ENCODE measurements around the gene SETD5. TPM values are rescaled to one million over a fixed set of nuclear protein-coding genes. Genes with fewer than 3 reads are reported as not detected.

Gene SETD5
- total and polyA plus RNA-seq, 2 experiments from 2014 or later, result 143 to 172 TPM

DNA sequence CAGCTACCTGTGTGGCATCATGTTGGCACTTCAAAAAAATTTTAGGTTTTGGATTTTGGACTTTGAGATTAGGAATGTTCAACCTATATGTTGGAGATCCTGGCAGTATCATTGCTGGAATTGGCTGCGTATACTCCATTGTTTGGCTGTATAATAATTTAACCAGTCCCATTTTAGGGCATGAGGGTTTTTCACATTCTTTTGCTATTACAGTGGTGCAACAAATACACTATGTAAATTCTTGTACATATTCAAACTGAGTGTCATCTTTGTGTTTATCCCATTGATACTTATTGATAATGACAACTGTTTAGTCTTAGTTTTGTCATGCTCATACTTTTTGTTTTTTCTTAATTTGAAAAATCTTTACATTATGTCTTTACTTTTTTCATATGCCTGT lies 27.9 kb upstream of the SETD5 start:
- Mint-ChIP-seq H3K27ac (no peak overlapping the region), H3K4me3 (no peak overlapping the region), H3K4me1 (no peaks in the 10 kb centered on the region), H3K9me3 (no peaks in the 10 kb centered on the region), H3K36me3 (ENCODE audit: low read depth) (peaks cover 91% of the 10 kb centered on the region), H3K27me3 (ENCODE audit: insufficient read depth, low read depth, poor library complexity) (peaks cover 5% of the 10 kb centered on the region)
- DNase-seq (ENCODE audit: low spot score), result no peak
- Histone ChIP-seq H3K4me2 (no peak overlapping the region), H3K36me3 (ENCODE audit: insufficient read depth) (peaks cover 71% of the 10 kb centered on the region), H3K4me3 (no peak overlapping the region), H3K79me2 (replicated peaks; ENCODE audit: insufficient read depth) (peaks cover 7% of the 10 kb centered on the region; the same call in 1 of the 2 replicates), H3K27me3 (ENCODE audit: insufficient read depth) (no peaks in the 10 kb centered on the region), H2AFZ (no peak overlapping the region), H3K27ac (ENCODE audit: low read depth) (no peak overlapping the region), H3K4me1 (ENCODE audit: insufficient read depth) (no peaks in the 10 kb centered on the region), H3K9me2 (ENCODE audit: insufficient read depth) (no peaks in the 10 kb centered on the region), H4K20me1 (replicated peaks; ENCODE audit: insufficient read depth) (peaks cover 9% of the 10 kb centered on the region), H3F3A (replicated peaks; ENCODE audit: low read depth) (0 out of 2 replicates have a peak, but pooled peaks cover 3% of the 10 kb centered on the region)
- TF ChIP-seq EZH2 (IDR thresholded peaks at IDR 0.05; ENCODE audit: low read depth, unreplicated experiment) (no peak), REST (IDR thresholded peaks at IDR 0.05; ENCODE audit: unreplicated experiment) (no peak), ETS1 (IDR thresholded peaks at IDR 0.05) (no peak), POLR2AphosphoS5 (IDR thresholded peaks at IDR 0.05; ENCODE audit: low read depth) (no peak), ZNF331 (CRISPR knock-in tag; IDR thresholded peaks at IDR 0.05; ENCODE audit: low read depth) (no peak)
- TF ChIP-seq, protein P1, sequence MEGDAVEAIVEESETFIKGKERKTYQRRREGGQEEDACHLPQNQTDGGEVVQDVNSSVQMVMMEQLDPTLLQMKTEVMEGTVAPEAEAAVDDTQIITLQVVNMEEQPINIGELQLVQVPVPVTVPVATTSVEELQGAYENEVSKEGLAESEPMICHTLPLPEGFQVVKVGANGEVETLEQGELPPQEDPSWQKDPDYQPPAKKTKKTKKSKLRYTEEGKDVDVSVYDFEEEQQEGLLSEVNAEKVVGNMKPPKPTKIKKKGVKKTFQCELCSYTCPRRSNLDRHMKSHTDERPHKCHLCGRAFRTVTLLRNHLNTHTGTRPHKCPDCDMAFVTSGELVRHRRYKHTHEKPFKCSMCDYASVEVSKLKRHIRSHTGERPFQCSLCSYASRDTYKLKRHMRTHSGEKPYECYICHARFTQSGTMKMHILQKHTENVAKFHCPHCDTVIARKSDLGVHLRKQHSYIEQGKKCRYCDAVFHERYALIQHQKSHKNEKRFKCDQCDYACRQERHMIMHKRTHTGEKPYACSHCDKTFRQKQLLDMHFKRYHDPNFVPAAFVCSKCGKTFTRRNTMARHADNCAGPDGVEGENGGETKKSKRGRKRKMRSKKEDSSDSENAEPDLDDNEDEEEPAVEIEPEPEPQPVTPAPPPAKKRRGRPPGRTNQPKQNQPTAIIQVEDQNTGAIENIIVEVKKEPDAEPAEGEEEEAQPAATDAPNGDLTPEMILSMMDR (conservative IDR thresholded peaks at IDR 0.05; ENCODE audit: low read depth in 2 of 2), result no peak
- no peak for ATAC-seq

DNA sequence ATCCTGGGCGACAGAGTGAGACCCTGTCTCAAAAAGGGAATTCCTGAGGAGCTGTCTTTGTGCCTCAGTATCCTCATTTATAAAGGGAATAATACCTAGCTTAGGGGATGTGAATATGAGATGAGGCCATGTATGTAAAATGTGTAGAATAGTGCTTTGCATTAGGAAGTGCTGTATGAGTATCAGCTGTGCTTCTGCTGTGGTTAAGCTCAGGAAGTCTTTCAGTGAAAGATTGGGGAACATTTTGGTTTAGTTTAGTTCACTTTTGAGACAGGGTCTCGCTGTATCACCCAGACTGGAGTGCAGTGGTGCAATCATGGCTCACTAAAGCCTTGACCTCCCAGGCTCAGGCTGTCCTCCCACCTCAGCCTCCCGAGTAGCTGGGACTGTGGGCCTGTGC lies 23.9 kb upstream of the SETD5 start:
- no peak overlapping the region for H3K27ac ChIP-seq (ENCODE audit: low read depth)
- no peaks in the 10 kb centered on the region for H3K4me1 ChIP-seq (ENCODE audit: insufficient read depth)
- ATAC-seq (no peak), DNase-seq (ENCODE audit: low spot score) (no peak)
- peaks cover 61% of the 10 kb centered on the region for H3K36me3 ChIP-seq (ENCODE audit: insufficient read depth)
- no peaks in the 10 kb centered on the region for H3K27me3 ChIP-seq (ENCODE audit: insufficient read depth)
- Mint-ChIP-seq H3K27ac (no peak overlapping the region), H3K27me3 (ENCODE audit: insufficient read depth, low read depth, poor library complexity) (peaks cover 5% of the 10 kb centered on the region), H3K36me3 (ENCODE audit: low read depth) (peaks cover 79% of the 10 kb centered on the region), H3K4me1 (no peaks in the 10 kb centered on the region), H3K4me3 (no peak overlapping the region), H3K9me3 (no peaks in the 10 kb centered on the region)
- H3K9me2 ChIP-seq (ENCODE audit: insufficient read depth), result no peaks in the 10 kb centered on the region
- H3K4me3 ChIP-seq, result no peak overlapping the region
- H3K79me2 ChIP-seq (replicated peaks; ENCODE audit: insufficient read depth), result peaks cover 9% of the 10 kb centered on the region; the same call in 1 of the 2 replicates
- no peak overlapping the region for H3K4me2 ChIP-seq
- H2AFZ ChIP-seq, result no peak overlapping the region
- 0 out of 2 replicates have a peak, but pooled peaks cover 3% of the 10 kb centered on the region for H3F3A ChIP-seq (replicated peaks; ENCODE audit: low read depth)
- peaks cover 12% of the 10 kb centered on the region for H4K20me1 ChIP-seq (replicated peaks; ENCODE audit: insufficient read depth)
- TF ChIP-seq ZNF114 (CRISPR knock-in tag; IDR thresholded peaks at IDR 0.05) (no peak), JUNB (IDR thresholded peaks at IDR 0.05; ENCODE audit: unreplicated experiment) (no peak), EZH2 (IDR thresholded peaks at IDR 0.05; ENCODE audit: low read depth, unreplicated experiment) (no peak), EZH2phosphoT487 (IDR thresholded peaks at IDR 0.05; ENCODE audit: unreplicated experiment) (no peak), REST (IDR thresholded peaks at IDR 0.05; ENCODE audit: unreplicated experiment) (no peak)
- TF ChIP-seq, protein P1 (conservative IDR thresholded peaks at IDR 0.05; ENCODE audit: low read depth in 2 of 2), result no peak

Measured in GM23338 (cell line).